ENCODE data around the gene RHEX.

DNA sequence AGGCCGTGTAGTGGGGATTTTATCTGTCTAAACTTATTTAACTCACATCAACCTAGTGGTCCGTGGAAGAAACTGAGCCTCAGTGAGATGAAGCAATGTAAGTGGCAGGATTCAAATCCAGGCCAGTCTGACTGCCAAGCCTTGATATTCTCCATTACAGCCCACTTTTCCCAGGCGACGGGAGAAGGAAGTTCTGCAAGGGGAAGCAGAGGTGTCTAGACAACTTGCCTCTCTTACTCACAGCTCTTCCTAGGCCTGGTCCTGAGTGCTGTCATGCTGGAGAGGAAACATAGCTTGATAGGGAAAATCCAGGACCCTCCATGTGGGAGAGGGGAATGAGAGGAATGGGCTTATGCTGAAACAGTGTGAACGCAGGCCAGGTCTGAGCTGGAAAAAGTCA is 38.4 kb upstream of the RHEX start:
- TF ChIP-seq, protein P1, sequence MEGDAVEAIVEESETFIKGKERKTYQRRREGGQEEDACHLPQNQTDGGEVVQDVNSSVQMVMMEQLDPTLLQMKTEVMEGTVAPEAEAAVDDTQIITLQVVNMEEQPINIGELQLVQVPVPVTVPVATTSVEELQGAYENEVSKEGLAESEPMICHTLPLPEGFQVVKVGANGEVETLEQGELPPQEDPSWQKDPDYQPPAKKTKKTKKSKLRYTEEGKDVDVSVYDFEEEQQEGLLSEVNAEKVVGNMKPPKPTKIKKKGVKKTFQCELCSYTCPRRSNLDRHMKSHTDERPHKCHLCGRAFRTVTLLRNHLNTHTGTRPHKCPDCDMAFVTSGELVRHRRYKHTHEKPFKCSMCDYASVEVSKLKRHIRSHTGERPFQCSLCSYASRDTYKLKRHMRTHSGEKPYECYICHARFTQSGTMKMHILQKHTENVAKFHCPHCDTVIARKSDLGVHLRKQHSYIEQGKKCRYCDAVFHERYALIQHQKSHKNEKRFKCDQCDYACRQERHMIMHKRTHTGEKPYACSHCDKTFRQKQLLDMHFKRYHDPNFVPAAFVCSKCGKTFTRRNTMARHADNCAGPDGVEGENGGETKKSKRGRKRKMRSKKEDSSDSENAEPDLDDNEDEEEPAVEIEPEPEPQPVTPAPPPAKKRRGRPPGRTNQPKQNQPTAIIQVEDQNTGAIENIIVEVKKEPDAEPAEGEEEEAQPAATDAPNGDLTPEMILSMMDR (IDR thresholded peaks at IDR 0.05): no peak
- TF ChIP-seq HDAC2 (IDR thresholded peaks at IDR 0.05): no peak
- no peak for TF ChIP-seq CHD2 (IDR thresholded peaks at IDR 0.05; ENCODE audit: low read length, partially characterized antibody)
- no peak for TF ChIP-seq ZFP36 (IDR thresholded peaks at IDR 0.05; ENCODE audit: borderline replicate concordance, partially characterized antibody)
- TF ChIP-seq KDM5A (IDR thresholded peaks at IDR 0.05): no peak
- no peak for TF ChIP-seq MYC (IDR thresholded peaks at IDR 0.05; ENCODE audit: borderline replicate concordance, low read length)
- TF ChIP-seq, protein P2, sequence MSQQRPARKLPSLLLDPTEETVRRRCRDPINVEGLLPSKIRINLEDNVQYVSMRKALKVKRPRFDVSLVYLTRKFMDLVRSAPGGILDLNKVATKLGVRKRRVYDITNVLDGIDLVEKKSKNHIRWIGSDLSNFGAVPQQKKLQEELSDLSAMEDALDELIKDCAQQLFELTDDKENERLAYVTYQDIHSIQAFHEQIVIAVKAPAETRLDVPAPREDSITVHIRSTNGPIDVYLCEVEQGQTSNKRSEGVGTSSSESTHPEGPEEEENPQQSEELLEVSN (IDR thresholded peaks at IDR 0.05; ENCODE audit: borderline replicate concordance, low read depth): no peak
- no peak for TF ChIP-seq BCL3 (IDR thresholded peaks at IDR 0.05)
- TF ChIP-seq HOXA7 (CRISPR knock-in tag; IDR thresholded peaks at IDR 0.05): no peak
- TF ChIP-seq CEBPB (IDR thresholded peaks at IDR 0.05): no peak
- TF ChIP-seq USF2 (IDR thresholded peaks at IDR 0.05): no peak
- TF ChIP-seq, protein P3, sequence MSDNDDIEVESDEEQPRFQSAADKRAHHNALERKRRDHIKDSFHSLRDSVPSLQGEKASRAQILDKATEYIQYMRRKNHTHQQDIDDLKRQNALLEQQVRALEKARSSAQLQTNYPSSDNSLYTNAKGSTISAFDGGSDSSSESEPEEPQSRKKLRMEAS (IDR thresholded peaks at IDR 0.05): no peak

Data from A549 (cell line).